ENCODE measurements around the gene APCDD1.

DNA sequence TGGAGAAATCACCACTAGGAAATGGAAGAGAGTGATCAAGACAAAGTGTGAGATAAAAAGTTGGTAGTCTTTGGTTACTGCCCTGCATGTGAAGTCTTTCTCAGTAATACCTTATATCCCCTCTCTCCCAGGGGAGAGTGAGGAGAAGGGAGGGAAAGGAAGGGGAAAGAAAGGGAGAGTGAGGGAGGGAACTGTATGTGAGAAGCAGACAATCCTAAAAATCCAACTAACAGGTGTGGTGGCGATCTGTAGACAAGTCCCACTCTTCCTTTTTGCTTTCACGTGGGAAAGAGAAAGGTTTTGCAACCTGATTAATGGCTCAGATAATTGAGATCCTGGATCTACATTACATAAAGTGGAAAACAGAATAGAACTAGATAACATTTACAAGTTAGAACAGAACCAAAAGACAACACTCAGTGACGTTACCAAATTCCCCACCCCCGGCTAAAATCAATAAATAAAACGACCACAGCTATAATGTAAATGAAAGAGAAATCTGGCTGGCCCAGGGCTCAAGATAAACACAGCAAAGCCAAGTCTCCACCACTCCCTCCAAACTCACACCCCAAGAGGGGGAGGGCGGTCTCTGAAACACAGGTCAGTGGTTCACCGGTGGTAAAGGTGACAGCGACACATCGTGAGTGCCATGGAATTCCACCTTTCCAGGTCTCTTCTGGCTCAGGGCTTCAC is 10.0 kb upstream of the APCDD1 start:
- TF ChIP-seq CTCF (IDR thresholded peaks at IDR 0.05; ENCODE audit: low read depth, low read length, poor library complexity, severe bottlenecking), result no peak
- no peak for TF ChIP-seq EZH2phosphoT487 (IDR thresholded peaks at IDR 0.05; ENCODE audit: borderline replicate concordance, low read length)
